Measurements from ENCODE around the gene PDE8B.

Gene PDE8B

DNA sequence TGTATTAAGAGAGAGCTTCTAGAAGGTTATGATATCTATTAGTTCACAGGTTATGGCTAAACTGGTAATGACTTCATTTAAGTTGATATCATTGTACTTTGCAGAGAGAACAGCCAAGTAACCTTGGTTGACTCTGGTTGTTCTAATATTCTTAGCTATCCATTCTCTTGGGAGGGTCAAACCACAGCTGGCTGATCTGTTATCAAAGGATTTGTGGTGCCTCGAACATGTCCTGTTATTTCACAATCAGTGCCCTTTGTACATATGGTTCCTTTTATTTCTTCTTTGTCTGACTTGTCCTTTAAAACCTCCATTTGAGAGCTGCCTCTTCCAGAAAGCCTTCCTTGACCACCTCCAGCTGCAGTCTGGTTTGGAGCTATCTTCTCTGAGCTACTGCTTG lies 61.7 kb downstream of the PDE8B start:
- FAIRE-seq (no peak), DNase-seq (ENCODE audit: insufficient read length, low spot score) (no peak)
- no peak for TF ChIP-seq POLR2A (IDR thresholded peaks at IDR 0.05; ENCODE audit: low read depth, low read length)

DNA sequence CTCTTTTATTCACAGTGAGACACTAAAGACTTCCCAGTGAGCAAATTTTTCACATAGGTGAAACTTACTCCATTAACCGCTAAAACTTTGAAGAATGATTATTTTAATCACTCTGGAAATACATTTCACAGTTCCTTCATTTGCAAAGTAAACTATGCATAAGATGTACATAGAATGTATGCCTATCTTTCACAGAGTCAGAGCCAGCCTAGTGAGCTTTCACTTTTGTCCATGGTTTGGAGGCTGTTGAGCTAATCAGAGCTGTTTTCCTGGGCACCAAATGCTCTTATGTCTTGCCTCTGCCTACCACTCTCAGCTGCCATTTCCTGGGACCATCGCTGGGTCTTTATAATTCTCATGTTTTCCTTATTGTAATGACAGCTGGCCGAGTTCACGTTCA lies 67.3 kb downstream of the PDE8B start:
- FAIRE-seq = no peak
- no peak for DNase-seq (ENCODE audit: insufficient read length, low spot score)
- TF ChIP-seq POLR2A (IDR thresholded peaks at IDR 0.05; ENCODE audit: low read depth, low read length) = no peak

- DNase-seq (ENCODE audit: insufficient read length, low spot score) (no peak), FAIRE-seq (no peak)
- TF ChIP-seq POLR2A (IDR thresholded peaks at IDR 0.05; ENCODE audit: low read depth, low read length) = no peak
Measured at GRCh38 chr5:77280036-77280435, 69.6 kb downstream of the PDE8B start.

DNA sequence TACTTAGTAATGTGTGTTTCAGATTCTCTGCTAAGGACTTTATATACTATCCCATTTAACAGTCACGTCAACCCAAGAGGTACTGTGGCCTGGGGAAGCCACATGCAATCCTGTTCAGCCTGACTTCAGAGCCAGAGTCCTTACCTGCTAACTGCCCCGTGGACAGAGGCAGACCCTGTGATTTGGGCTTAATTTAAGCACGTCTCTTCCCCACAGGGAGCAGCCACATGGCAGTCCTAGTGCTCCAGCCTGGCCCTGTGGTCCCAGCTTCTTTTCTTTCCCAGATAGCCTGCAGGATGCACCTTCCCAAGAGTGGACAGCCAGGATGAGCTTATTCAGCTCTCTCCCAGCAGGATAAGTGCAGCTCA lies 71.5 kb downstream of the PDE8B start:
- no peak for TF ChIP-seq POLR2A (IDR thresholded peaks at IDR 0.05; ENCODE audit: low read depth, low read length)
- no peak for FAIRE-seq
- DNase-seq (ENCODE audit: insufficient read length, low spot score) = no peak

- no peak for TF ChIP-seq POLR2A (IDR thresholded peaks at IDR 0.05; ENCODE audit: low read depth, low read length)
- DNase-seq (ENCODE audit: insufficient read length, low spot score) (no peak), FAIRE-seq (no peak)
Measured at GRCh38 chr5:77282337-77283027, 72.0 kb downstream of the PDE8B start.

- TF ChIP-seq POLR2A (IDR thresholded peaks at IDR 0.05; ENCODE audit: low read depth, low read length) = no peak
- DNase-seq (ENCODE audit: insufficient read length, low spot score) = no peak
- no peak for FAIRE-seq
Measured at GRCh38 chr5:77285251-77285841, 74.9 kb downstream of the PDE8B start.

GRCh38 chr5:77292026-77292757 lies 81.7 kb downstream of the PDE8B start:
- DNase-seq (ENCODE audit: insufficient read length, low spot score) = no peak
- no peak for FAIRE-seq
- TF ChIP-seq POLR2A (IDR thresholded peaks at IDR 0.05; ENCODE audit: low read depth, low read length) = no peak

DNA sequence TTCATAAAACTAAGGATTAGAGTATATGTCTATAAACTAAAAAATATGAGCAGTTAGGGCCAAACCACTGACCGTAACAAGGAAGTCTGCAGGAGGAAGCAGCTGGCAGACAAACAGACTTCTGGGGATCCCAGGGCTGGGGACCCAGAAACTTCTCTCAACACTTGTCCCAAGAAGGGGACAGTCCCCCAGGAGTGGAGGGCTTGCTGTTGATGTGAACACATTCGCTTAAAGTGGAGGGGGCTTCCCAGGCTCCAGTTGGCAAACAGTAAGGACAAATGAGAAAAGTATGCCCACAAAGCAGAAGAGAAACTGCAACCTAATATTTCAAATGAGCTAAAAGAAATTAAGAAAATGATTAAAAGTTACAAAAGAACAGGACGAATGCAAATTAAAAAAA lies 83.7 kb downstream of the PDE8B start:
- DNase-seq (ENCODE audit: insufficient read length, low spot score) (no peak), FAIRE-seq (no peak)
- no peak for TF ChIP-seq POLR2A (IDR thresholded peaks at IDR 0.05; ENCODE audit: low read depth, low read length)

- FAIRE-seq (no peak), DNase-seq (ENCODE audit: insufficient read length, low spot score) (no peak)
- no peak for TF ChIP-seq POLR2A (IDR thresholded peaks at IDR 0.05; ENCODE audit: low read depth, low read length)
Measured at GRCh38 chr5:77295863-77296378, 85.4 kb downstream of the PDE8B start.

- DNase-seq (ENCODE audit: insufficient read length, low spot score) (no peak), FAIRE-seq (no peak)
- TF ChIP-seq POLR2A (IDR thresholded peaks at IDR 0.05; ENCODE audit: low read depth, low read length) = no peak
Measured at GRCh38 chr5:77298146-77298545, 87.7 kb downstream of the PDE8B start.

DNA sequence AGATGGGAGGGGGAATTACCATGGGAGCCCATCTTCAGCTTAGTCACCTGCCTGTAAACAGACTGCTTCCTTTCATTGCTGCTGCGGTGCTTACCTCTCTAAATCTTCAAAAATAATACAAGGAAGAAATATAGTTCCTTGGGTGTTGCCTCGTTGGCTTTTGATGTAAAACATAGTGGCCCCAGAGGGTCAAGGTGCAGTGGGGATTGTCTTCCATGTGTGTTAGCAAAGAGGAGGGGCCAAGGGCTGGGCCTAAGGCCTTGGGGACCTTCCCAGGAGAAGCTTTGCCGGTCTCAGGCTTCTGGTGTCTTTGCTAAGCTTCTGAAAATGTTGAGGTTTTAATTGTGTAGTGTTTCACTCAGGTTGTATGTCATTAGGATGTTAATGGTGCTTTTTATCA lies 90.0 kb downstream of the PDE8B start:
- no peak for DNase-seq (ENCODE audit: insufficient read length, low spot score)
- no peak for TF ChIP-seq POLR2A (IDR thresholded peaks at IDR 0.05; ENCODE audit: low read depth, low read length)
- no peak for FAIRE-seq

- no peak for FAIRE-seq
Measured at GRCh38 chr5:77301447-77301883, 91.0 kb downstream of the PDE8B start.

DNA sequence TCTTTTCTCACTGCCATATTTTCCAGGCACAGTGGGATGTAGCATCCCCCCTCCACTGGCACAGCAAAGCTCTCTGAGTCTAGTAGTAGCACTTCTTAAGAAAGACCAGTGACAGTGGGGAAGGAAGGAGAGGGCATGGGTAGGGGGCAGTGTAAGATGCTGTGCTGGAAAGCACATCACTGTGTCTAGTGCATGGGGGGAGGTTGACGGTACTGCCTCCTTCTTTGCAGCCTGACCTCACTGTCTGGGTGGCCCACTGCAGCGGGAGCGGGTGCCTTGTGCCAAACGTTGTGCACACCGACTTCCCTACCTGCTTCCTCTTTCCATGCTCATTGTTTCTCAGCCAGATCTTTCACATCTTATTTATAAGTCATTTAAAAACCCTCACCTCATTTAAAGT lies 91.8 kb downstream of the PDE8B start:
- DNase-seq (ENCODE audit: insufficient read length, low spot score) = no peak
- TF ChIP-seq POLR2A (IDR thresholded peaks at IDR 0.05; ENCODE audit: low read depth, low read length) = no peak
- no peak for FAIRE-seq

More at GRCh38 chr5:77301447-77301883, 91.0 kb downstream of the PDE8B start:
- TF ChIP-seq POLR2A (IDR thresholded peaks at IDR 0.05; ENCODE audit: low read depth, low read length) = no peak
- no peak for DNase-seq (ENCODE audit: insufficient read length, low spot score)

GRCh38 chr5:77302653-77303052 lies 92.2 kb downstream of the PDE8B start:
- no peak for FAIRE-seq
- TF ChIP-seq POLR2A (IDR thresholded peaks at IDR 0.05; ENCODE audit: low read depth, low read length) = no peak

More at GRCh38 chr5:77302653-77303052, 92.2 kb downstream of the PDE8B start:
- DNase-seq (ENCODE audit: insufficient read length, low spot score) = no peak
